GM18505 (cell line): ENCODE measurements around the gene POGK.

Source experiments
- ATAC-seq: cut with Tn5 transposase; IDR thresholded peaks from one replicate; pipeline ENCODE4 v1.9.1; 2021; ENCODE audit not compliant: unreplicated experiment
- POLR2A ChIP-seq: IDR thresholded peaks from 4 replicates; pipeline ENCODE4 v1.6.1; 2011; ENCODE audit warnings: borderline replicate concordance; ENCODE audit not compliant: insufficient read depth, insufficient read length; ENCODE audit errors: extremely low read depth

Gene POGK

GRCh38 chr1:166840309-166841274 lies 1.3 kb downstream of the POGK start:
- ATAC-seq: no peak
- no peak for TF ChIP-seq POLR2A

- TF ChIP-seq POLR2A: no peak
- ATAC-seq: no peak
Observed at GRCh38 chr1:166843322-166843721, 4.0 kb downstream of the POGK start.

- no peak for ATAC-seq
- no peak for TF ChIP-seq POLR2A
Observed at GRCh38 chr1:166843769-166844596, 4.7 kb downstream of the POGK start.

- no peak for TF ChIP-seq POLR2A
- ATAC-seq: no peak
Observed at GRCh38 chr1:166844791-166845190, 5.5 kb downstream of the POGK start.

GRCh38 chr1:166848193-166848592 lies 8.9 kb downstream of the POGK start:
- TF ChIP-seq POLR2A: no peak
- ATAC-seq: no peak

- TF ChIP-seq POLR2A: no peak
- ATAC-seq: no peak
Observed at GRCh38 chr1:166849135-166849534, 9.9 kb downstream of the POGK start.

- TF ChIP-seq POLR2A: no peak
- ATAC-seq: no peak
Observed at GRCh38 chr1:166852918-166853317, 13.6 kb downstream of the POGK start.

- ATAC-seq: no peak
- no peak for TF ChIP-seq POLR2A
Observed at GRCh38 chr1:166855558-166855957, 16.3 kb downstream of the POGK start.

GRCh38 chr1:166857995-166858394 lies 18.7 kb downstream of the POGK start:
- TF ChIP-seq POLR2A: no peak
- ATAC-seq: no peak

- no peak for ATAC-seq
- no peak for TF ChIP-seq POLR2A
Observed at GRCh38 chr1:166858726-166859419, 19.6 kb downstream of the POGK start.

GRCh38 chr1:166859597-166859996 lies 20.3 kb downstream of the POGK start:
- no peak for TF ChIP-seq POLR2A
- no peak for ATAC-seq

GRCh38 chr1:166865926-166866325 lies 26.7 kb downstream of the POGK start:
- no peak for ATAC-seq
- no peak for TF ChIP-seq POLR2A

GRCh38 chr1:166868639-166869038 lies 29.4 kb downstream of the POGK start:
- no peak for TF ChIP-seq POLR2A
- ATAC-seq: no peak
